HCT116 (cell line): ENCODE data around the gene CIT. TPM values are rescaled to one million over a fixed set of nuclear protein-coding genes. Genes with fewer than 3 reads are reported as not detected.

Source experiments
- ATAC-seq: fragments of 200-7000 bp; cut with Tn5 transposase; 2 replicates; pipeline ENCODE4 v1.9.1; 2020; ENCODE audit warnings: mild to moderate bottlenecking, moderate library complexity
- BruUV-seq: library from RNA; stranded (reverse); fragments of 400-500 nt; replicated peaks from 2 replicates; lab custom pipeline; 2021; lab: Mats Ljungman, UMichigan
- CTCF ChIA-PET: fragments of 300-600 bp; sonication (Branson Sonifier 250); formaldehyde crosslinking; loops from one replicate; lab custom pipeline; 2021; ENCODE audit warnings: antibody characterized with exemption; lab: Charles Lee
- POLR2A ChIA-PET: fragments of 300-600, 350-600 bp; sonication (Branson Sonifier 250); formaldehyde crosslinking; loops from one replicate; lab custom pipeline; 2021; ENCODE audit warnings: antibody characterized with exemption; lab: Charles Lee
- RAD21 ChIA-PET, 2 experiments: fragments of 300-600 bp; sonication (Branson Sonifier 250); formaldehyde crosslinking; loops; one replicate each; lab custom pipeline; 2023; ENCODE audit warnings: low total read pairs in 2 of 2; ENCODE audit not compliant: uncharacterized antibody in 2 of 2, unreplicated experiment in 2 of 2, low non-redundant PET in 1 of 2; lab: Charles Lee
- DNase-seq: peaks from one replicate; pipeline ENCODE4 v3.0.0-alpha.2; 2010; ENCODE audit warnings: low read depth, low spot score
- H2AFZ ChIP-seq: fragments of 200-600 bp; shearing (Covaris generic), sonication (generic); 2 replicates; pipeline ENCODE4 v1.6.1; 2017; ENCODE audit warnings: low read depth, mixed run types, mixed read lengths, antibody characterized with exemption, low read length; ENCODE audit not compliant: poor library complexity, severe bottlenecking
- H3K27ac ChIP-seq: 2 replicates; pipeline ENCODE4 v1.5.1; 2012; ENCODE audit warnings: low read depth, low read length
- H3K27me3 ChIP-seq: fragments of 200-600 bp; sonication (generic); 2 replicates; pipeline ENCODE4 v1.6.1; 2016; ENCODE audit warnings: mixed run types, low read length, mixed read lengths; ENCODE audit not compliant: insufficient read depth
- H3K36me3 ChIP-seq, 2 experiments: fragments of 200-500 bp in 1 of 2; fragments of 200-600 bp in 1 of 2; sonication (Bioruptor generic) in 1 of 2; sonication (generic) in 1 of 2; 2 replicates each; pipeline versions ENCODE4 v1.5.1 to v1.6.1; 2014 to 2016; ENCODE audit warnings: low read length in 2 of 2, inconsistent platforms in 1 of 2, mixed read lengths in 1 of 2, mixed run types in 1 of 2; ENCODE audit not compliant: insufficient read depth in 2 of 2, control insufficient read depth in 1 of 2
- H3K4me1 ChIP-seq, 2 experiments: fragments of 200-600 bp in 1 of 2; sonication (generic) in 1 of 2; 2 replicates each; pipeline versions ENCODE4 v1.5.1 to v1.6.1; 2012 to 2017; ENCODE audit warnings: low read length in 2 of 2, inconsistent platforms in 1 of 2, mild to moderate bottlenecking in 1 of 2, mixed read lengths in 1 of 2, mixed run types in 1 of 2, moderate library complexity in 1 of 2; ENCODE audit not compliant: insufficient read depth in 2 of 2, control insufficient read depth in 1 of 2
- H3K4me2 ChIP-seq: fragments of 200-600 bp; sonication (generic); 2 replicates; pipeline ENCODE4 v1.6.1; 2017; ENCODE audit warnings: mixed run types, low read length, mixed read lengths
- H3K4me3 ChIP-seq, 2 experiments: fragments of 200-600 bp in 1 of 2; sonication (generic) in 1 of 2; replicated peaks in 1 of 2; 2 replicates each; pipeline ENCODE4 v1.5.1; 2011 to 2016; ENCODE audit warnings: low read length in 2 of 2, control low read depth in 1 of 2, low read depth in 1 of 2, mild to moderate bottlenecking in 1 of 2, mixed read lengths in 1 of 2, mixed run types in 1 of 2
- H3K79me2 ChIP-seq: fragments of 200-600 bp; sonication (generic); 2 replicates; pipeline ENCODE4 v1.6.1; 2017; ENCODE audit warnings: mild to moderate bottlenecking, mixed run types, low read length, moderate library complexity, mixed read lengths; ENCODE audit not compliant: insufficient read depth
- H3K9ac ChIP-seq: fragments of 200-600 bp; sonication (generic); 2 replicates; pipeline ENCODE4 v1.6.1; 2016; ENCODE audit warnings: low read length, mixed read lengths
- H3K9me2 ChIP-seq: fragments of 200-600 bp; sonication (generic), shearing (Covaris generic); 2 replicates; pipeline ENCODE4 v1.6.1; 2017; ENCODE audit warnings: mixed run types, mild to moderate bottlenecking, moderate library complexity; ENCODE audit not compliant: insufficient read depth
- H3K9me3 ChIP-seq, 2 experiments: fragments of 200-500 bp in 1 of 2; fragments of 200-600 bp in 1 of 2; sonication (Bioruptor generic) in 1 of 2; sonication (generic) in 1 of 2; 2 replicates each; pipeline ENCODE4 v1.6.1; 2014 to 2017; ENCODE audit warnings: low read length in 2 of 2, mixed read lengths in 2 of 2, inconsistent platforms in 1 of 2, low read depth in 1 of 2, mild to moderate bottlenecking in 1 of 2, mixed run types in 1 of 2, moderate library complexity in 1 of 2; ENCODE audit not compliant: control insufficient read depth in 1 of 2, insufficient read depth in 1 of 2
- H4K20me1 ChIP-seq: fragments of 200-600 bp; sonication (generic), shearing (Covaris generic); 2 replicates; pipeline ENCODE4 v1.6.1; 2017; ENCODE audit warnings: mixed run types, mild to moderate bottlenecking, moderate library complexity; ENCODE audit not compliant: insufficient read depth
- ATF3 ChIP-seq: IDR thresholded peaks from 2 replicates; pipeline ENCODE4 v1.6.1; 2012
- CBX3 ChIP-seq: IDR thresholded peaks from 2 replicates; pipeline ENCODE4 v1.6.1; 2012; ENCODE audit warnings: low read depth
- CEBPB ChIP-seq: IDR thresholded peaks from 2 replicates; pipeline ENCODE4 v1.6.1; 2012; ENCODE audit warnings: low read depth
- CTCF ChIP-seq, 3 experiments: fragments of 200-600 bp in 1 of 3; sonication (generic) in 1 of 3; IDR thresholded peaks in 2 of 3; conservative IDR thresholded peaks in 1 of 3; 2 replicates each; pipeline ENCODE4 v1.5.1; 2012 to 2017; ENCODE audit warnings: low read depth in 2 of 3, low read length in 2 of 3, antibody characterized with exemption in 1 of 3, borderline replicate concordance in 1 of 3, control low read depth in 1 of 3, mild to moderate bottlenecking in 1 of 3, mixed read lengths in 1 of 3, mixed run types in 1 of 3, moderate library complexity in 1 of 3; ENCODE audit not compliant: insufficient read depth in 1 of 3
- FOSL1 ChIP-seq: IDR thresholded peaks from 2 replicates; pipeline ENCODE4 v1.6.1; 2012; ENCODE audit warnings: low read depth
- JUND ChIP-seq: IDR thresholded peaks from 2 replicates; pipeline ENCODE4 v1.6.1; 2012
- YY1 ChIP-seq: IDR thresholded peaks from 2 replicates; pipeline ENCODE4 v1.6.1; 2011; ENCODE audit warnings: low read length, low read depth, moderate library complexity, mild to moderate bottlenecking; ENCODE audit not compliant: insufficient replicate concordance; ENCODE audit errors: extremely low read depth
- ZBTB33 ChIP-seq: IDR thresholded peaks from 2 replicates; pipeline ENCODE4 v1.6.1; 2011; ENCODE audit warnings: mild to moderate bottlenecking, low read length, moderate library complexity; ENCODE audit not compliant: insufficient replicate concordance; ENCODE audit errors: extremely low read depth
- ZNF274 ChIP-seq: fragments of 200-500 bp; sonication (Bioruptor generic); IDR thresholded peaks from 2 replicates; pipeline ENCODE4 v1.6.1; 2014; ENCODE audit warnings: mild to moderate bottlenecking, low read depth, low read length, inconsistent platforms
- intact Hi-C: fragments of 100-400 bp; cut with micrococcal nuclease; formaldehyde crosslinking; loops from 2 replicates; pipeline ENCODE4 v1.10.0; 2022
- total RNA-seq: library from RNA; stranded (reverse); gene quantifications from one replicate; pipeline ENCODE4 v1.2.1, GENCODE V29; 2021; ENCODE audit not compliant: unreplicated experiment

CIT gene
- total RNA-seq, 1 experiment from 2014 or later: 54.2 TPM

- RAD21 ChIA-PET: no interaction called here
- CTCF ChIA-PET: interaction anchor here (1.1 kb wide), 1 partner anchor 9 kb away, joined by 4 read pairs; no protein-coding TSS in a partner anchor
- BruUV-seq: no TSS peak
These were observed 212.5 kb downstream of the CIT start for GRCh38 chr12:119664642-119665041.

GRCh38 chr12:119661882-119662281, 215.2 kb downstream of the CIT start:
- Histone ChIP-seq H3K4me2 (no peak overlapping the region), H3K79me2 (no peaks in the 10 kb centered on the region), H3K27me3 (peaks cover 4% of the 10 kb centered on the region; the same call in 1 of the 2 replicates), H3K4me1 (peaks cover 0 to 1% of the 10 kb centered on the region in 2 experiments; a peak in 1 of 4 replicates), H2AFZ (no peak overlapping the region), H3K36me3 (no peaks in the 10 kb centered on the region), H3K9ac (no peak overlapping the region), H3K9me2 (no peaks in the 10 kb centered on the region), H3K27ac (no peak overlapping the region), H3K9me3 (no peaks in the 10 kb centered on the region), H3K4me3 (no peak overlapping the region), H4K20me1 (no peaks in the 10 kb centered on the region)
- intact Hi-C loops: no loop called here
- RAD21 ChIA-PET: no interaction called here
- ATAC-seq (no peak), DNase-seq (no peak)
- POLR2A ChIA-PET: no interaction called here
- CTCF ChIA-PET: interaction anchor here (1.1 kb wide), 2 partner anchors 10 to 19 kb away, joined by 3 read pairs; no protein-coding TSS in a partner anchor
- no TSS peak for BruUV-seq
- TF ChIP-seq FOSL1 (no peak), ATF3 (no peak), JUND (no peak), YY1 (no peak), CTCF (IDR thresholded peaks at IDR 0.05 in 2 of 3, conservative IDR thresholded peaks at IDR 0.05 in 1 of 3; ENCODE audit: borderline replicate concordance in 1 of 3, insufficient read depth in 1 of 3, low read depth in 2 of 3, low read length in 2 of 3) (no peak), CBX3 (no peak), ZBTB33 (no peak)

More at GRCh38 chr12:119664642-119665041, 212.5 kb downstream of the CIT start:
- no peaks in the 10 kb centered on the region for H4K20me1 ChIP-seq
- intact Hi-C loops: no loop called here
- peaks cover 16% of the 10 kb centered on the region for H3K79me2 ChIP-seq
- POLR2A ChIA-PET: no interaction called here
- H3K9ac ChIP-seq: no peak overlapping the region
- H2AFZ ChIP-seq: no peak overlapping the region
- no peak for DNase-seq
- H3K4me2 ChIP-seq: no peak overlapping the region
- no peaks in the 10 kb centered on the region for H3K9me2 ChIP-seq
- no peak for TF ChIP-seq CEBPB
- TF ChIP-seq CTCF (IDR thresholded peaks at IDR 0.05 in 2 of 3, conservative IDR thresholded peaks at IDR 0.05 in 1 of 3; ENCODE audit: borderline replicate concordance in 1 of 3, insufficient read depth in 1 of 3, low read depth in 2 of 3, low read length in 2 of 3): no peak
- TF ChIP-seq ZNF274: no peak
- peaks cover 0 to 10% of the 10 kb centered on the region in 2 experiments; a peak in 1 of 4 replicates for H3K4me1 ChIP-seq
- no peak overlapping the region for H3K4me3 ChIP-seq
- no peaks in the 10 kb centered on the region for H3K9me3 ChIP-seq
- H3K27ac ChIP-seq: no peak overlapping the region
- ATAC-seq: no peak
- H3K27me3 ChIP-seq: peaks cover 4% of the 10 kb centered on the region; the same call in 1 of the 2 replicates
- H3K36me3 ChIP-seq: no peaks in the 10 kb centered on the region
